Trophoblast cell (in vitro differentiated cells and primary cell): ENCODE data around the gene MEGF11.

ENCODE experiments used
- DNase-seq, 2 donors: peaks; one replicate each; pipeline ENCODE4 v3.0.0-alpha.2; 2016
- H2AFZ ChIP-seq: 2 replicates; pipeline ENCODE4 v1.6.1; 2013; ENCODE audit warnings: low read length, moderate library complexity, mild to moderate bottlenecking; ENCODE audit not compliant: insufficient read depth, poor library complexity
- H2AK5ac ChIP-seq: 2 replicates; pipeline ENCODE4 v1.6.1; 2013; ENCODE audit warnings: mild to moderate bottlenecking, low read length
- H2BK120ac ChIP-seq: 2 replicates; pipeline ENCODE4 v1.6.1; 2013; ENCODE audit warnings: low read length, mild to moderate bottlenecking, moderate library complexity; ENCODE audit not compliant: insufficient read depth, poor library complexity
- H2BK12ac ChIP-seq: 2 replicates; pipeline ENCODE4 v1.6.1; 2013; ENCODE audit warnings: mild to moderate bottlenecking, low read length, moderate library complexity
- H2BK5ac ChIP-seq: 2 replicates; pipeline ENCODE4 v1.6.1; 2013; ENCODE audit warnings: low read length, low read depth, moderate library complexity, mild to moderate bottlenecking; ENCODE audit not compliant: poor library complexity
- H3K14ac ChIP-seq: 2 replicates; pipeline ENCODE4 v1.6.1; 2013; ENCODE audit warnings: mild to moderate bottlenecking, low read length
- H3K18ac ChIP-seq: 2 replicates; pipeline ENCODE4 v1.6.1; 2013; ENCODE audit warnings: mild to moderate bottlenecking, low read length
- H3K23ac ChIP-seq: 2 replicates; pipeline ENCODE4 v1.6.1; 2013; ENCODE audit warnings: low read length
- H3K27ac ChIP-seq: 2 replicates; pipeline ENCODE4 v1.5.1; 2013; ENCODE audit warnings: low read depth, mild to moderate bottlenecking, inconsistent platforms, low read length, moderate library complexity
- H3K27me3 ChIP-seq: 2 replicates; pipeline ENCODE4 v1.6.1; 2013; ENCODE audit warnings: inconsistent platforms, mild to moderate bottlenecking, low read length, moderate library complexity; ENCODE audit not compliant: insufficient read depth
- H3K36me3 ChIP-seq, 2 experiments: 1 replicate in 1 of 2; 2 replicates in 1 of 2; pipeline ENCODE4 v1.6.1; 2013; ENCODE audit warnings: low read length in 2 of 2, mild to moderate bottlenecking in 2 of 2, moderate library complexity in 1 of 2; ENCODE audit not compliant: insufficient read depth in 2 of 2, control insufficient read depth in 1 of 2
- H3K4ac ChIP-seq: 2 replicates; pipeline ENCODE4 v1.6.1; 2013; ENCODE audit warnings: low read depth, mild to moderate bottlenecking, low read length, moderate library complexity
- H3K4me1 ChIP-seq, 2 experiments: 1 replicate in 1 of 2; 2 replicates in 1 of 2; pipeline ENCODE4 v1.6.1; 2013; ENCODE audit warnings: low read length in 2 of 2, mild to moderate bottlenecking in 2 of 2, moderate library complexity in 1 of 2; ENCODE audit not compliant: insufficient read depth in 2 of 2, control insufficient read depth in 1 of 2
- H3K4me2 ChIP-seq: 2 replicates; pipeline ENCODE4 v1.6.1; 2013; ENCODE audit warnings: inconsistent platforms, mild to moderate bottlenecking, low read length, moderate library complexity
- H3K4me3 ChIP-seq: 2 replicates; pipeline ENCODE4 v1.5.1; 2013; ENCODE audit warnings: mild to moderate bottlenecking, low read depth, low read length, inconsistent platforms
- H3K79me1 ChIP-seq: one replicate; pipeline ENCODE4 v1.6.1; 2013; ENCODE audit warnings: low read length
- H3K79me2 ChIP-seq: 2 replicates; pipeline ENCODE4 v1.6.1; 2013; ENCODE audit warnings: low read length, mild to moderate bottlenecking; ENCODE audit not compliant: control insufficient read depth, insufficient read depth, poor library complexity
- H3K9ac ChIP-seq: 2 replicates; pipeline ENCODE4 v1.6.1; 2013; ENCODE audit warnings: mild to moderate bottlenecking, low read length
- H3K9me3 ChIP-seq: 2 replicates; pipeline ENCODE4 v1.6.1; 2013; ENCODE audit warnings: low read depth, mild to moderate bottlenecking, control low read depth, inconsistent platforms, low read length; ENCODE audit not compliant: insufficient read depth
- H4K12ac ChIP-seq: 2 replicates; pipeline ENCODE4 v1.6.1; 2013; ENCODE audit warnings: low read depth, mild to moderate bottlenecking, low read length, moderate library complexity
- H4K8ac ChIP-seq: 2 replicates; pipeline ENCODE4 v1.6.1; 2013; ENCODE audit warnings: low read depth, mild to moderate bottlenecking, low read length, moderate library complexity
- H4K91ac ChIP-seq: one replicate; pipeline ENCODE4 v1.6.1; 2013; ENCODE audit warnings: low read depth, mild to moderate bottlenecking, low read length, moderate library complexity
- WGBS: extraction: QIAGEN DNeasy Blood & Tissue Kit; methylation state at CpG from one replicate; pipeline ENCODE4 v1.1.7; 2013; ENCODE audit warnings: missing lambda C conversion rate; ENCODE audit not compliant: insufficient read length, insufficient coverage; ENCODE audit errors: extremely low coverage; 5-methylcytosine and 5-hydroxymethylcytosine counted together

MEGF11 gene

GRCh38 chr15:65900488-65900887 lies 353.1 kb downstream of the MEGF11 start:
- H3K4me3 ChIP-seq, result no peak overlapping the region
- no peaks in the 10 kb centered on the region for H3K27me3 ChIP-seq
- no peak overlapping the region for H3K14ac ChIP-seq
- H3K4me2 ChIP-seq, result no peak overlapping the region
- DNase-seq, result no peak
- H2BK120ac ChIP-seq, result no peak overlapping the region
- no peak overlapping the region for H2BK12ac ChIP-seq
- no peak overlapping the region for H4K8ac ChIP-seq
- H3K27ac ChIP-seq, result no peak overlapping the region
- WGBS, result no CpG with 5 or more reads among the region's 3 CpGs
- H3K18ac ChIP-seq, result no peak overlapping the region
- H3K79me2 ChIP-seq, result no peaks in the 10 kb centered on the region
- peaks cover 11 to 21% of the 10 kb centered on the region in 2 experiments for H3K4me1 ChIP-seq
- no peak overlapping the region for H3K9ac ChIP-seq
- H3K4ac ChIP-seq, result no peak overlapping the region
- H2AFZ ChIP-seq, result no peak overlapping the region
- H3K36me3 ChIP-seq, result peaks cover 0 to 28% of the 10 kb centered on the region in 2 experiments
- H4K91ac ChIP-seq, result no peak overlapping the region
- peaks cover 3% of the 10 kb centered on the region for H3K79me1 ChIP-seq
- no peak overlapping the region for H3K23ac ChIP-seq
- no peaks in the 10 kb centered on the region for H3K9me3 ChIP-seq
- H4K12ac ChIP-seq, result no peak overlapping the region
- H2AK5ac ChIP-seq, result no peak overlapping the region
- no peak overlapping the region for H2BK5ac ChIP-seq

- Histone ChIP-seq H3K27ac (no peak overlapping the region), H3K36me3 (peaks cover 2 to 30% of the 10 kb centered on the region in 2 experiments), H3K18ac (no peak overlapping the region), H4K91ac (no peak overlapping the region), H3K4me1 (no peaks in the 10 kb centered on the region), H2BK12ac (no peak overlapping the region), H3K79me1 (no peaks in the 10 kb centered on the region), H3K9ac (no peak overlapping the region), H4K12ac (no peak overlapping the region), H3K4ac (no peak overlapping the region), H2BK120ac (no peak overlapping the region), H3K79me2 (no peaks in the 10 kb centered on the region), H3K4me3 (no peak overlapping the region), H3K14ac (no peak overlapping the region), H3K27me3 (no peaks in the 10 kb centered on the region), H3K9me3 (no peaks in the 10 kb centered on the region), H3K23ac (no peak overlapping the region), H3K4me2 (no peak overlapping the region), H4K8ac (no peak overlapping the region), H2AK5ac (no peak overlapping the region), H2AFZ (no peak overlapping the region), H2BK5ac (no peak overlapping the region)
- WGBS, result no CpG with 5 or more reads among the region's 2 CpGs
- DNase-seq, result no peak
These were observed 357.3 kb downstream of the MEGF11 start for GRCh38 chr15:65896236-65896635.

- no peak overlapping the region for H4K8ac ChIP-seq
- no CpG with 5 or more reads among the region's 5 CpGs for WGBS
- no peak overlapping the region for H2BK12ac ChIP-seq
- no peak for DNase-seq
- no peaks in the 10 kb centered on the region for H3K4me1 ChIP-seq
- H4K12ac ChIP-seq, result no peak overlapping the region
- no peak overlapping the region for H3K9ac ChIP-seq
- H3K4me2 ChIP-seq, result no peak overlapping the region
- H2BK5ac ChIP-seq, result no peak overlapping the region
- no peak overlapping the region for H3K18ac ChIP-seq
- no peak overlapping the region for H3K4me3 ChIP-seq
- H2AFZ ChIP-seq, result no peak overlapping the region
- H3K23ac ChIP-seq, result no peak overlapping the region
- H3K27ac ChIP-seq, result no peak overlapping the region
- no peaks in the 10 kb centered on the region for H3K27me3 ChIP-seq
- H3K14ac ChIP-seq, result no peak overlapping the region
- H3K79me2 ChIP-seq, result no peaks in the 10 kb centered on the region
- no peak overlapping the region for H4K91ac ChIP-seq
- no peak overlapping the region for H2BK120ac ChIP-seq
- no peak overlapping the region for H2AK5ac ChIP-seq
- H3K9me3 ChIP-seq, result no peaks in the 10 kb centered on the region
- H3K36me3 ChIP-seq, result peaks cover 5 to 17% of the 10 kb centered on the region in 2 experiments
- no peaks in the 10 kb centered on the region for H3K79me1 ChIP-seq
- H3K4ac ChIP-seq, result no peak overlapping the region
These were observed 360.5 kb downstream of the MEGF11 start for GRCh38 chr15:65893060-65893459.

GRCh38 chr15:65888981-65889380 lies 364.6 kb downstream of the MEGF11 start:
- H4K12ac ChIP-seq, result no peak overlapping the region
- H3K9ac ChIP-seq, result no peak overlapping the region
- WGBS, result no CpG with 5 or more reads among the region's 3 CpGs
- H3K4me3 ChIP-seq, result no peak overlapping the region
- H3K23ac ChIP-seq, result no peak overlapping the region
- H3K18ac ChIP-seq, result no peak overlapping the region
- no peaks in the 10 kb centered on the region for H3K27me3 ChIP-seq
- no peak overlapping the region for H2BK120ac ChIP-seq
- H3K4me2 ChIP-seq, result no peak overlapping the region
- no peaks in the 10 kb centered on the region for H3K4me1 ChIP-seq
- H2AK5ac ChIP-seq, result no peak overlapping the region
- no peak overlapping the region for H2BK12ac ChIP-seq
- H3K14ac ChIP-seq, result no peak overlapping the region
- H3K79me2 ChIP-seq, result no peaks in the 10 kb centered on the region
- H3K27ac ChIP-seq, result no peak overlapping the region
- no peaks in the 10 kb centered on the region for H3K9me3 ChIP-seq
- no peak overlapping the region for H4K8ac ChIP-seq
- no peak overlapping the region for H2BK5ac ChIP-seq
- H4K91ac ChIP-seq, result no peak overlapping the region
- peaks cover 13 to 16% of the 10 kb centered on the region in 2 experiments for H3K36me3 ChIP-seq
- no peaks in the 10 kb centered on the region for H3K79me1 ChIP-seq
- no peak overlapping the region for H2AFZ ChIP-seq
- DNase-seq, result no peak
- H3K4ac ChIP-seq, result no peak overlapping the region
